Measurements from ENCODE around the gene TSNAXIP1. TPM values are rescaled to one million over a fixed set of nuclear protein-coding genes. Genes with fewer than 3 reads are reported as not detected.

The TSNAXIP1 gene
- total RNA-seq, 1 experiment from 2014 or later, result 1.2 TPM

GRCh38 chr16:67781565-67781921, 25.1 kb upstream of the TSNAXIP1 start:
- no peak for TF ChIP-seq POLR2AphosphoS5 (IDR thresholded peaks at IDR 0.05; ENCODE audit: low read depth, low read length)
- no peak for TF ChIP-seq EZH2 (IDR thresholded peaks at IDR 0.05)
- TF ChIP-seq YY1 (IDR thresholded peaks at IDR 0.05; ENCODE audit: extremely low read depth, insufficient replicate concordance, low read depth, low read length), result no peak
- TF ChIP-seq ZNF274 (IDR thresholded peaks at IDR 0.05; ENCODE audit: low read depth, low read length), result no peak
- no peak for TF ChIP-seq ELF1 (IDR thresholded peaks at IDR 0.05; ENCODE audit: borderline replicate concordance, low read depth)
- no peak for TF ChIP-seq ZBTB33 (IDR thresholded peaks at IDR 0.05; ENCODE audit: extremely low read depth, insufficient replicate concordance, low read length)
- no peak for TF ChIP-seq MAX (IDR thresholded peaks at IDR 0.05)
- TF ChIP-seq POLR2A (IDR thresholded peaks at IDR 0.05; ENCODE audit: borderline replicate concordance, extremely low read depth, insufficient read depth, insufficient read length), result no peak
- TF ChIP-seq FOSL1 (IDR thresholded peaks at IDR 0.05; ENCODE audit: low read depth), result no peak
- no peak for TF ChIP-seq REST (IDR thresholded peaks at IDR 0.05; ENCODE audit: low read depth)
- no peak for TF ChIP-seq CBX3 (IDR thresholded peaks at IDR 0.05; ENCODE audit: low read depth)
- intact Hi-C loops (cut with micrococcal nuclease), result no loop called here
- ChIA-PET RAD21 (ENCODE audit: low non-redundant PET in 1 of 2, low total read pairs in 2 of 2, uncharacterized antibody in 2 of 2, unreplicated experiment in 2 of 2) (no interaction called here), POLR2A (interaction anchor here (2.6 kb wide), 1 partner anchor 25 kb away, joined by 5 read pairs; the partner anchor contains the start of genes RANBP10 and TSNAXIP1), CTCF (no interaction called here)
- H3K4me3 ChIP-seq (replicated peaks in 1 of 2; ENCODE audit: low read depth in 1 of 2, low read length in 2 of 2), result no peak overlapping the region
- no peak for DNase-seq (ENCODE audit: low read depth, low spot score)
- H3K4me2 ChIP-seq (ENCODE audit: low read length), result no peak overlapping the region
- H2AFZ ChIP-seq (ENCODE audit: low read depth, low read length, poor library complexity, severe bottlenecking), result no peak overlapping the region
- ATAC-seq, result no peak
- BruUV-seq (replicated peaks), result no TSS peak
- peaks cover 18% of the 10 kb centered on the region for H3K79me2 ChIP-seq (ENCODE audit: insufficient read depth, low read length)
- H3K9me3 ChIP-seq (ENCODE audit: control insufficient read depth in 1 of 2, insufficient read depth in 1 of 2, low read depth in 1 of 2, low read length in 2 of 2), result no peaks in the 10 kb centered on the region
- no peaks in the 10 kb centered on the region for H3K9me2 ChIP-seq (ENCODE audit: insufficient read depth)
- H3K27me3 ChIP-seq (ENCODE audit: insufficient read depth, low read length), result no peaks in the 10 kb centered on the region
- no peaks in the 10 kb centered on the region for H3K36me3 ChIP-seq (ENCODE audit: control insufficient read depth in 1 of 2, insufficient read depth in 2 of 2, low read length in 2 of 2)
- no peak overlapping the region for H3K9ac ChIP-seq (ENCODE audit: low read length)
- H3K27ac ChIP-seq (ENCODE audit: low read depth, low read length), result no peak overlapping the region
- no peaks in the 10 kb centered on the region for H4K20me1 ChIP-seq (ENCODE audit: insufficient read depth)
- peaks cover 0 to 7% of the 10 kb centered on the region in 2 experiments; a peak in 1 of 4 replicates for H3K4me1 ChIP-seq (ENCODE audit: control insufficient read depth in 1 of 2, insufficient read depth in 2 of 2, low read length in 2 of 2)
